ENCODE results near the gene GRM4.
A peak's percentile ranks its signal among the peaks of the same experiment; 100 is the strongest.
"Not testable (repeated sequence)": the region's sequence is repeated elsewhere in the genome, so short reads cannot be mapped to it uniquely, and the experiment has no call there.

GRM4 gene

DNA sequence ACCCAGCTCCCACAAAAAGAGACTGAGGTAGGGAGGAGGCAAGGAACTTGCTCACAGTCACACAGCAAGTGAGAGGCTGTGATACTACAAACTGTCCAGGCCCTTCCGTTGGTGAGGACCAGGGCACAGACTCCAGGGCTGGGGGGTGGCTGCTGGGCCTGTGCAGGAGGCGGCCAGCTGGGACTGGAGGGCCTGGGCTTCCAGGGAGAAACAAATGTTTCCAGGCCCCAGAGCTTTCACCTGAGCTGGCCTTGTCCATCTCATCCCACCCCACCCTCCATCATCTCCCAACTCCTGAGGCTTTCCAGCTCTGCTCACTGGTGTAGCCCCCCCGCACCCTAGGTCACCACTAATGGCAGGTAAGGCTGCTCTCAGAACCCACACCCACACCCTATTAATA is 86.0 kb downstream of the GRM4 start:
- no peak for DNase-seq

DNA sequence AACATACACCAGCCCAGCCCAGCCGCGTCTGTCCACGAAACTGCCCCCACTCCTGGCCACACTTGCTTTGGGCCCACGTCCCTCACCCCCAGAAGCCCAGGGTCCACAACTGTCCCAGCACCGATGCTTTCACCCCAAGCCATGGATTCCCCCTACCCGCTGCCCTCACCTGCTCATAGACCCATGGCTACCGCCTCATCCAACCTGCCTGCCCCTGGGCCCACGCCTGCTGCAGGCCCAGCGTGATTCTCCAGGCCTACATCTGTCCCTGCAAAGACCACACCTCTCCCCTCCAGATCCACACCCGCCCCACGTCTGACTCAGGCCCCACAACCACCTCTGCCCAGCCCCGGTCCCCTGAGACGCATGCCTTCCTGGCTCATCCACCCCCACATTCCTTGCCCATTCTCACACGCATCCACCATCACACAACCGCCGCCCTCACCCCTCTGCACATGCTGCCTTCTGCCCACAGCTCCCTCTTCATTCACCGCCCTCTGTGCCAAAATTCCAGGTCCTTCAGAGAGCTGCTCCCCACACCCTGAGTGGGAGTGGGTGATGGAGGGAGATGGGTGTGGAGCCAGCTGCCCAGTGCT is 86.7 kb downstream of the GRM4 start:
- no peak for DNase-seq

DNA sequence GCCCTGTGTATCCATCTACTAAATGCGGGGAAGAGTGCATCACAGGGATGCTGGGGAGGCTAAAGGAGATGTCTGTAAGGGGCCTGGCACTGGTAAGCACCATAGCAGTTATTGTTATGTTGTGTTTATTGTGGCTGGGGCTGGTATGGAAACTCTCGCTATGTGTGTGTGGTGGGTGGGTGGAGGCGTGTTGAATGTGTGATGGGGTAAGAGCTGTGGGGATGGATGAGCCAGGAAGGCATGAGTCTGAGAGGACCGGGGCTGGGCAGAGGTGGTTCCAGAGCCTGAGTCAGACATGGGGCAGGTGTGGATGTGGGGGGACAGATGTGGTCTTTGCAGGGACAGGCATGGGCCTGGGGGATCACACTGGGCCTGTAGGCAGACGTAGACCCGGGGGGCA is 88.1 kb downstream of the GRM4 start:
- DNase-seq: no peak

DNA sequence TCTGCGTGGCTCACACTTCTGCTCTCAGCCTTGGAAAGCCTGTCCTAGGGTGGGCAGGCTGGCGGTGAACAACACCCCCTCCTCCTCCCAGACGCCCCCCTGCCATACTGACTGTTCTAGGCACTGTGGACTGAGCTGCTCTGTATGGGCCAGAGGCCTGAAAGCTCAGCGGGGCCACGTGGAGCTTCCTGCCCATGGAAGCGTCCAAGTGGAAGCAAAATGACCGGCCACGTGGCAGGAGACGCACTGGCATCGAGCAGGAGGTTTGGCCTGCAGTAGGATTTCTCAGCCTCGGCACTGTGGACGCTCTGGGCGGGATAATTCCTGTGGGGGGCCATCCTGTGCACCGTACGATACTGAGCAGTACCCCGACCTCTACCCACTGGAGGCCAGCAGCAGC is 88.7 kb downstream of the GRM4 start:
- DNase-seq: no peak

DNA sequence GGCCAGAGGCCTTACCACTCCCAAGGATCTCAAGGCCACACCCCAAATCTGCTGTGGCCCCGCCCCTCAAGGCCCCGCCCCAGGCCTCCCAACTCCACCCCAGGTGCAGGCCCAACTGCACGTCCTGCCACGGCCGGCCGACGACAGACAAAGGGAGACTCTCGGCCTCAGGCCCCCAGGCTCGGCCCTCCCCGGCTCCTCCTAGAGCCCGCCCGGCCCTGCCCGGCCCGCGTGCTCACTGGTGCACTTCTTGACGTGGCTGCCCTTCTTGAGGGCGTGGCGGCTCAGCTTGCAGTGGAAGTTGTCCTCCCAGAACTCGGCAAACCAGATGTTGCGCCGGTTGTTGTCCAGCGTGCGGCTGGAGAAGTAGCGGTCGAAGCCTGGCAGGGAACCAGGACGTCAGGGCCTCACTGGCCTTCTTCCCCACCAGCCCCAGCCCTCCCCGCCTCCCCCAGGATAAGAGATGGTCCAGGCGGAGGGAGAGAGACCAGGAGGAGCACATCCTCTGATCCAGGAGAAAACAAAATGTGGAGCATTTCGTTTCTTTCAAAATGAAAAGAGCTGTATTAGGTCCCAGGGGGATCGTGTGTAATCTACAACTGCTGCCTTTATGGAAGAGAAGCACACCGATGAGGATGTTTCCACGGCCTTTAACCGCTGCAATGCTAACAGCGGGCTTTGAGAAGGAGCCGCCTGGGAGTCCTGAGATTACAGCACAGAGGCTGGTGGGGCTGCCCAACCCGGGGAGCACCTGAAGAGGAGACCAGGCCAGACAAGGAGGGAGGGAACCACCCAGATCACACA is 89.4 kb downstream of the GRM4 start:
- DNase-seq: peak; percentile 67

DNA sequence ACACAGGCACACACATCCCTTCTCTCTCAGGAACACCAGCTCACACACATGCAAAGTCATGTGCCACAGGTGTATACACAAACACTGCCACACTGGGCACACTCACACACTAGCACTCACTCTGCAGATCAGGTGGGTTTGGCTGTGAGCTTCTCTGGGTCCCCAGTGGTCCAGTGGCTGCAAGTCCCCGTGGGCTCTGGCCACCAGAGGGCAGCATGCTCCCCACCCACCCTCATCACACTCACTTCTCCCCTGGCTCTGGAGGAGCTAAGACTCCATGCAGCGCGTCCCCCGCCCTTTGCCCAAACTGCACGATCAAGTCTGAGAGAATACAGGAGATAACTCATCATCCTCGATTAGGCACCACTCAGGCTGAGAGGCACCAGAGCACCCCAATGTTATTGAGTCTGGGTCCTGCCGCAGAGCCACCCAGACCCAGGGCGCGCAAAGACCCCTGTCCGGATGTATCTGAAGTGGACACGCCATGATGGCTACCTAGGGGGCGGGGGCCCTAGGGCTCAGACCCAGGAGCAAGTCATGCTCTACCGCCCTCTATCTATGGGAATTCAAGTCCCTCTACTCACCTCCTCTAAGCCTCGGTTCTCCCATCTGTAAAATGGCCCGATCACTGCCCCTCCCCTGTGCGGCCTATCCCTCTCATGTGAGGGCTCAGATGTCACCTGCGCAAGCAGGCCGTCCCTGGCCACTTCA is 90.5 kb downstream of the GRM4 start:
- DNase-seq: peak; percentile 66

DNA sequence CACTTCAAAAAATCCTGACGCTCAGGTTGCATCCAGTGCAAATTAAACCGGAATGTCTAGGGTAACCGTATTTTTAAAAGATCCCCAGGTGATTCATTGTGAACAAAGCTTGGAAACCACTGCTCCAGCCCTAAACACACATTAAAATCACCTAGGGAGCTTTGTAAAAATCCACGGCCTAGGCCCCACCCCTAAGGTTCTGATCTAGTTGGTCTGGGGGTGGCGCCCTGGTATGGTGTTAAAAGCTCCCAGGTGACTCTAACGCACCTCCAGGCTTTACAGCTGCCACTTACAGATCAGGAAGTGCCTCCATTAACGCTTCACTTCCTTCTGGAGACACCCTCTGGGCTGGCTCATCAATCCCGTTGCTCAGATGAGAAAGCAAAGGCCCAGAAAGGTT is 92.2 kb downstream of the GRM4 start:
- peak; percentile 91 for DNase-seq

DNA sequence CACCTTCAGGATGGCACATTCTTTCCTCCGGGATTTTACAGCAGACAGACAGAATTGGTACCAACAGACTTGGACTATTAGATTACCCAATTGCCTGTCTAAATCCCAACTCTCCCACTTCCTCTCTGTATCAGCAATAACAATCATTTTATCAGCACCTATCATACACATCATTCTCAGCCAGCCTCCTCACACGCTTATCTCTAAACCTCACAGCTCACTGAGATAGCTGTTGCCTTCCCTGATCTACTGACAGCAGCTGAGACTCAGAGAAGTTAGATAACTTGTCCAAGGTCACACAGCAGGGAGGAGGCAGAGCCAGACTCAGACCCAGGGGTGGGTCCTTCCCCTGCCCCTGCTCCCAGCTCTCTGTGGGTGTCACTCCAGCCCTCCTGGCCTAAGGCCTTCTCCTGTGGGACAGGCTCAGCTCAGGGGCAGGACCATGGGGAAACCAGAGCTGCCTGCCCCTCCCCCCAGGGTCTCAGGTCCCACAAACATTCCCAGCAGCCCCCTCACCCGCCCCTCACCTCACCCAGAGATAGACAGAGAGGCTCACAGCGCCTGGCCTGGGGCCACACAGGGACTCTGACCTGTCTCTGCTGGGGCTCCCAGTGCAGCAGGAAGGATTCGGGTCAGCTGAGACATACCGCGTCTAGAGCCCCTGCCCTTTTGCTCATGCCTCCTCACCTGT is 92.8 kb downstream of the GRM4 start:
- no peak for DNase-seq

DNA sequence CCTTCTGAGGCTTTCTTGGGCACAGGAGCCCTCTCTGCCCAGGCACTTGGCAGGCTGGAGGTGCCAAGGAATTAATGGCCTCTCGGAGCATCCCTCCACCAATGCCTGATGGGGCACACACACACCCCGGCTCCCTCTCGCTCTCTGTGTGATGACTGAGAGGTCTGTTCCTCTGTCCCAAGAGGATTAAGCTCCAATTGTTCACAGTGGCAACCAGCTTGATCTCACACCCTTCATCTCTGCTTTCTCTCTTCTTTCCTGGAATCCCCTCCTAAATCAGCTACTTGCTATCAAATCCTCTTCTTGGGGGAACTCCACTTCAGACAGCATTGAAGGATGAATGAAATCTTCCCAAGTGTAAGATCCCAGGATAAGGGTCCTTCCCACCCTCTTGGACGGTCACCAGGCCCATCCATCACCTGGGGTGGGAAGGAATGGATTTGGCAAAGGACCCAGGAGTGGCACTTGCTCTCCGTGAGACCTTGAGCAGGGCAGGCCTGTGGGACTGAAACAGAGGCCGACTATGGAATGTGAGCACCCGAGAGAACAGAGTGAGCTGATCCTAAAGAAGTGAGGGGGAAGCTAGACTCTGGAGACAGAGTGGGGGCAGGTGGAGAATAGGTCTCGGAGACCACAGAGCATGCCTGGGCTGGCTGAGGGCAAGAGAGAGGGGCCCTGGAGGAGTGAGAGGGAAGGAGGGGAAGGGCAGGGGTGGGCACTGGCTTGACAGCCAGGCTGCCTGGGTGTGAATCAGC is 93.6 kb downstream of the GRM4 start:
- DNase-seq: no peak

DNA sequence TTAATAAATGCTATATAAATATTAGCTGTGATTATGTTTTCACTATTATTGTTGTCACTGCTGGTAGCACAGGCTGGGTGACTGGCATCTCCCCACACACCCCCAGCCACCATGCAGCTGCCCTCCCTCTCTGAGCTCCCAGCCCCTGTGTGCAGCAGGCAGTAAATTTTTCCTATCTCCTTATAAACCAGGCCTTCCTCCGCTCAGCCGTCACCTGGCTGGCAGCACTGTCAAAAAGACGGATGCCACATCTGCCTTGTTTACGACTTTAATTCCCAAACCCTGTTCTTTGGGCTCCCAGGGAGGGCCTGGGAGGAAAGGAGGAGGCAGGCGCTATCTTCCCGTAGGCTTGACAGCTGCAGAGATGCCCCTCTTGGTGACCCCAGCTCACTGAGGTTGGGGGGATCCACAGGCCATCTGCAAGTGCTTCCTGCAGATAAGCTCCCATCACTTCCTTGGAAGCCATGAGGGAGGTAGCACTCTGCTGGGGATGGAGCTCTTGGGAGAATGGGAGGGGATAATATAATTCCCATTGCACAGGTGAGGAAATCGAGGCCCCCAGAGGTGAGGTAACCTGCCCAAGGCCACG is 94.5 kb downstream of the GRM4 start:
- DNase-seq: no peak

DNA sequence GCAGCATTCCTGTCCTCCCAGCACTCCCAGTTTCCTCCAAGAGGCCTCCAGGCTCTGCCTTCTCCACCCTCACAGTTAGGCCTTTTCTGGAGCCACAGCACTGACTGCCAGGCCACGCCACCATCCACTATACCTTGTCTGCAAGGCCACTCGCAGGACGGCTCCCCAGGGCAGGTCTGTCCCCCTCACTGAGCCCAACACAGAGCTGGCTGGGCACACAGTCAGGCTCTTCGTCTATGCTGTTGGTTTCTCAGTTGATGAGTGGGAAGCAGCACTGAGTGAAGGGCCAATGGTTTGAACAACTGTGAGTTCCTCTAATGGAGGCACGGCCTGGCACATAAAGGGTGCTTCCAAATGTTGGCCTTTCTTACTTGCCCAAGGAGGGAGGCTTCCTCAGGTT is 95.2 kb downstream of the GRM4 start:
- DNase-seq: no peak

DNA sequence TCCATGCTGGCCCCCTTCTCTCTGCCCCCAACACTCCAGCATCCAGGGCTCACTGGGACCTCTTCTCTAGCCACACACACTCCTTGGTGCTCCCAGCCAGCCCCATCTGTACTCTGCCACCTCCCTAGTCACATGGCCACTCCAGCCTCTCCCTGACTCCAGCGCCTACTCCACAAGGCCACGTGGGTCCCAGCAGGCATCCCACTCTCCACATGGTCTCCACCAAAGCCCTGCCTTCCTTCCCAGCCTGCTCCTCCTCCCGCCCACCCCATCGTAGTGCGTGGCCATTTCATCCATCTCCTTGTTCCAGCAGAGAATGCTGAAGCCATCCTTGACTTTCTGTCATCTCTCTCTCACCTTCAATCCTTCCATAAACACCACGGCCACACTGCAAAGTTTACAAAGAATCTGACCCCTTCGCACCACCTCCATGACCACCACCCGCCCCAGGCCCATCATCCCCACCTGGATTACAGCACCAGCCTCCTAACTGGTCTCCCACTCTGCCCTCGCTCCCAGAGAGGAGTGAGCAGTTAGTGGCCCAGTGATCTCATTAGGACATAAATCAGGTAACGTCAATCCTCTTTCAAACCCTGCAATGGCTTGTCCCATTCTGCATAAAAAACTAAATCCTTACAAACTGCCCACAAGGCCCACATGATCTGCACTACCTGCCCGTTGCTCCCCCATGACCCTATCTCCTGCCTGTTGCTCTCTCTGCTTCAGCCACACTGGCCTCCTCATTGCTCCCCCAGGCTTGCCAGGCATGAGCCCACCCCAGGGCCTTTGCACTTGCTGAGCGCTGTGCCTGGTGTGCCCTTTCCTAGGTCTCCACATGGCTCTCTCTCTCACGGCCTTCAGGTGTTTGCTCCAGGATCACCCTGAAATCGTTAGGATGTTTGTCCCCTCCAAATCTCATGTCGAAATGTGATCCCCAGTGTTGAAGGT is 96.2 kb downstream of the GRM4 start:
- DNase-seq: no peak

DNA sequence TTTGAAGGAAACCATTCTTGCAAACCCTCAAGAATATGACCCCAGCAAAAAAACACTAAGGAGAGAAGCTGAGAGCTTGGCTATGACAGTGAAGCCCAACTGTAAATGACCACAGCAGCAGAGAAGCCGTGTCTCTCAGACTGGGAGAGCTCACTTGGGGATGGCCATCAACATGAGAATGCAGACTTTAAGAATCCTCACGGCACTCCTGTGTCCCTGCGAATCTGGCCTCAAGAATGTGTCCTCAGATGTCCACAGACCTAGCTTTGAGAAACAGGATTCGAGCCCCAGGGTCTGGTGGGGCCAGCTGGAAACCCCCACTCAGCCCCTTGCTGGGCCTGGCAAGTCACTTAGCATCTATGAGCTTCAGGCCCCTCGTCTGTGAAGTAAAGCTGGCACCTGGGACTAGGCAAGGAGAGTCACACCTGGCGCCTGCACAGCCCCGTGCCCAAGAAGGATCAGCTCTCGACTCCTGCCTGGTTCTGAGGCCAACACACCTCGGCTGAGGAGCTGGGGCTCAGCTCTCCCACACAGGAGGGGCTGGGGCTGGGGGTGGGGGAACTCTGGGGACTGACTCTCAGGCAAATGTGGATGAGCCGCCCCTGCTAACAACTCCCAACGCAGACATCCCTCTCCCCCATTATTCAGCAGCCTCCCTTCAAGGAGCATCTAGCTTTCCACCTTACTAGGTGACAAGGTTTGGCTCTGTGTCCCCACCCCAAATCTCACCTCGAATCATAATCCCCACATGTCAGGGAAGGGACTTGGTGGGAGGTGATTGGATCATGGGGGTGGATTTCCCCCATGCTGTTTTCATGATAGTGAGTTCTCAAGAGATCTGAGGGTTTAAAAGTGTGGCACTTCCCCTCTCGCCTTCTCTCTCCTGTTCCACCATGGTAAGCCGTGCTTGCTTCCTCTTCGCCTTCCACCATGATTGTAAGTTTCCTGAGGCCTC is 97.7 kb downstream of the GRM4 start:
- DNase-seq: no peak

DNA sequence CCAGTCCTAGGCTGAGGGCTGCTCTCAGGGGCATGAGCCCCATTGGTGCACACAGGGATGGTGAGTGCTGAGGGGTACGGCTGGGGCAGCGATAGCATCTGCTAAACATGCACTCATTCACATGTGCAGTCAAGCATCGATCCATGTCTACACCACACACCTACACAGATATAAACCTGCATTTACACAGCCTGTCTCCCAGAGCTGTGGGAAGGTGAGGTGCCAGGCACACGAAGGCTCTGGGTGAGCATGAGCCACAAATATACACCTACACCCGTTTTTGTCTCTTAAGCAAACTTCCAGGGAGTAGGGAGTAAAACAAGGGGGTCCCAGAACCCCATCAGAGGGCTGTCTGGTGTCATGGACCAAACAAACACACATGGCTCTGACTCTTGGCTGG is 99.3 kb downstream of the GRM4 start:
- no peak for DNase-seq

DNA sequence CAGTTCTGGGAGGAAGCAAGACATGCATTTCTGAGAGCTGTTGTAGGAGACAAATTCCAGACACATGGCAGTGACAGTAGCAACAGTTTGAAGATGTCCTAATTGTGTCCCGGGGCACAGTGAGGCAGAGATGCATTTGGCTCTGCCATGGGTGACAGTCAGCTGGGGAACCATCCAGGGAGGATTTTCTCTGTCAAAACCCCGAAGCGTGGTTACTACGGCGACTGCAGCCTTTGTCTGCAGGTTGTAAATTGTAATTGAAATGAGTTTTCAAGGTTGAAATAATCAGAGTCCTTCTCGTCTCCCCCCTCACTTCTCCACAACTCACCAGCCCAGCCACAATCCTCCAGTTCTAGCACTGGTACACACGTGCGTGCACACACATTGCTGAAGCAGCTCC is 100.1 kb downstream of the GRM4 start:
- DNase-seq: no peak

DNA sequence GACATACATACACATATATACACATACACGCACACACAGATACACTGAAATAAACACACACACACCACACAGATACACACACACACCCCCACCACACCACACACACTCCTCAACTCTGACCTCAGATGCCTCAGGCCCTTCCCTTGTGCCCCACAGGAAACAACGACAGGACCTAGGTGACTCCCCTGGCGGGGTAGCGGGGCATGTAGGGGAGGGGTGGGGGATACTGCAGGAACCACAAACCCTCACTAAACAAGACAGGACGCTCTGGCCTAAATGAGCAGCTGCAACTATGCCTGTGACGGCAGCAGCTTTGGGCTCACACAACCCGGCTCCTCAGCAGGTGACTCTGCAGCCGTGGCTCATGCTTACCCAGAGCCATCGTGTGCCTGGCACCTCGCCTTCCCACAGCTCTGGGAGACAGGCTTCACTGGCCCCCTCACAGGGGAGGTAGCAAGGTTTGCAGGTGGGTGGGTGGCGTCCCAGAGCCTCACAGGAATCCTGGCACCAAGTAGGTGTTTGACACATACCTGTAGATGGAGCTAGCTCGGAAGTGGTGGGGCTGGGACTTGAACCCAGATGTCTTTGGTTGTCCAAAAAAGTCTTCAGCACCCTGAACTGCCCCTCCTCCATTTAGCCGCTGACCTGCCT is 100.8 kb downstream of the GRM4 start:
- DNase-seq: no peak

DNA sequence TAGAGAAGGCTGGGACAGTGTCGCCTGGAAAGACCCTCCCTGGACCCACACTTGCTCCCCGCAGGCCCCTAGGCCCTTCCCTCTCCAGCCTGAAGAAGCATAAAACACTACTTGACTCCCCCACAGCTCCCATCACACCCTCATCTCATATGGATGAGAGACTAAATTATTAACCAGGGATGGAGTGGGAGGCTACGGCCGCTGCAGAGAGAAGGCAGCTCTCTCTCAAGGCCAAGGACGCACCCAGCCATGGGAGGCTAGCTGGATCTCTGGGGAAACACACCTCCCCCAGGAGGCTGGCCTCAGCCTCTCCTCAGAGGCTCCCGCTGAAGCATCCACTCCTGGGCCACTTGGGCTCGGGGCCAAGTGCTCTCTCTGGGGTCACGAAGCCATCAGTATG is 102.5 kb downstream of the GRM4 start:
- DNase-seq: no peak

DNA sequence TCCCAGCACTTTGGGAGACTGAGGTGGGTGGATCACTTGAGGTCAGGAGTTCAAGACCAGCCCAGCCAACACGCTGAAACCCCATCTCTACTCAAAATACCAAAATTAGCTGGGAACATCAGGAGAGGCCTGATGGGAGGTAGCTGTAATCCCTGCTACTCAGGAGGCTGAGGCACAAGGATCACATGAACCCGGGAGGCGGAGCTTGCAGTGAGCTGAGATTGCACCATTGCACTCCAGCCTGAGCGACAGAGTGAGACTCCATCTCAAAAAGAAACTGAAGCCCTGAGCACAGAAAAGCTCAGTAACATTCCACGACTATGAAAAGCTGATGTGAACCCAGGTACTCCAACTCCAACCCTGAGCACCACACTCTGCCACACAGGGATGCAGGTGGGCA is 103.9 kb downstream of the GRM4 start:
- not testable (repeated sequence) for DNase-seq

DNA sequence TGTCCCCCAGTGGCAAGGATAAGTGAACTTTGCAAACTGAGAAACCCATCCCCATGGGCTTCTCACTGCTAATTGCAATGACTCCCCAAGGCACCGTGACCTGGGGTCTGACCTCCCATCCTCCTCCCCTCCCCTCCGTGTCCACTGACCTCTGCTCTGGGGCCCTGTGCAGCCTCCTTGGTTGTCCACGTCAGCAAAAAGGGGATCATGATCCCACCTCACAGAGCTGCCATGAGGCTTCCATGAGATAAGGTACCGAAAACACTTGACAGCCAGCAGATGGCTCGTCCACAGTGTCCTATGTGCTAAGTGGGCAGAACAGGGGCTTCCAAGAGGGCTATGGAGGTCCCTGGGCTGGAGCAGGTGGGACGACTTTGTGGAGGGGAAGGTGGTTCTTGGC is 104.5 kb downstream of the GRM4 start:
- no peak for DNase-seq

DNA sequence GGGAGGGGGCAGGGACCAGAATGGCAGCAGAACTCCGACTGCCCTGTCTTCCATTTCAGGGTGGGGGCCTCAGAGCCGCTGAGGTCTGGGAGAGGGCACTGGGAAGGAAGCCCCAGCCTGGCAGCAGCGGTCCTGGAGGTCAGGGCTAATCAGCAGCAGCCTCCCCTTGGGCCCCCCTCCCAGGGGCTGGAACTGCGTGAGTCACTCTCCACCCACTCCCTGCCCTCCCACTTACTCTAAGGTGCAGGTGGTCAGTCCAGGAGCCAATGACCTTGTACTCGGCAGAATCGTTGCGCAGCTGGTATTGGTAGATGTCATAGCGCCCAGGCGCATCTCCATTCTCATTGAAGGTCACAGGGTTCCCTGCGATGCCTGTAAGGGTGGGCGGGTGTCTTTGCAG is 105.9 kb downstream of the GRM4 start:
- no peak for DNase-seq
